Measurements from ENCODE around the gene ST8SIA3.

DNA sequence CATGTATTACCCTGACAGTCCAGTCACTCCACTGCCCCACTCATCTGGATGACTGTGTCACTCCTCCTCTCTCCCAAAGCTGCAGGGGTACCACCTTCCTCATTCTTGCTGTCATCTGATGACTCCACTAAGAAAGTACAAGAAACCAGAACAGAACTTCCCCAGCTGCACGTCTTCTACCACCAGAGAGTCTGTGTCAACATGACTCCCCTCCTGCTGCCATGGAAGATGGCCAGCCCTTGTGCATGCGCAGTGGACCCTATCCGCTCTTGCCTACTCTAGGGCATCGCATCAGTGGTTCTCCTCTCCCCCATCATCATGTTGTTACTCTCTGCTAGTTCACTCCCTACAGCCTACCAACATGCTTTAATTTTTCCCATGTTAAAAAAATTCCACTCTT lies 14.5 kb upstream of the ST8SIA3 start:
- TF ChIP-seq, protein P1, sequence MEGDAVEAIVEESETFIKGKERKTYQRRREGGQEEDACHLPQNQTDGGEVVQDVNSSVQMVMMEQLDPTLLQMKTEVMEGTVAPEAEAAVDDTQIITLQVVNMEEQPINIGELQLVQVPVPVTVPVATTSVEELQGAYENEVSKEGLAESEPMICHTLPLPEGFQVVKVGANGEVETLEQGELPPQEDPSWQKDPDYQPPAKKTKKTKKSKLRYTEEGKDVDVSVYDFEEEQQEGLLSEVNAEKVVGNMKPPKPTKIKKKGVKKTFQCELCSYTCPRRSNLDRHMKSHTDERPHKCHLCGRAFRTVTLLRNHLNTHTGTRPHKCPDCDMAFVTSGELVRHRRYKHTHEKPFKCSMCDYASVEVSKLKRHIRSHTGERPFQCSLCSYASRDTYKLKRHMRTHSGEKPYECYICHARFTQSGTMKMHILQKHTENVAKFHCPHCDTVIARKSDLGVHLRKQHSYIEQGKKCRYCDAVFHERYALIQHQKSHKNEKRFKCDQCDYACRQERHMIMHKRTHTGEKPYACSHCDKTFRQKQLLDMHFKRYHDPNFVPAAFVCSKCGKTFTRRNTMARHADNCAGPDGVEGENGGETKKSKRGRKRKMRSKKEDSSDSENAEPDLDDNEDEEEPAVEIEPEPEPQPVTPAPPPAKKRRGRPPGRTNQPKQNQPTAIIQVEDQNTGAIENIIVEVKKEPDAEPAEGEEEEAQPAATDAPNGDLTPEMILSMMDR (IDR thresholded peaks at IDR 0.05) = no peak
- TF ChIP-seq POLR2A (IDR thresholded peaks at IDR 0.05) = no peak

Measured in upper lobe of left lung (tissue), 4 donors.